Activated T-cell treated with anti-CD3 and anti-CD28 coated beads, Interleukin-2, amount 50 U/mL, for 4 hours (primary cell): ENCODE data around the gene S100B. TPM values are rescaled to one million over a fixed set of nuclear protein-coding genes. Genes with fewer than 3 reads are reported as not detected.

Experiments
- ATAC-seq, 2 donors: fragments of 200-7000 bp; cut with Tn5 transposase; one replicate each; pipeline ENCODE4 v1.10.0; 2021
- DNase-seq: peaks from one replicate; pipeline ENCODE4 v3.0.0-alpha.2; 2020
- H3K27me3 Mint-ChIP-seq: one replicate; pipeline ENCODE4 v1.8.0; 2021; ENCODE audit warnings: low read depth, mixed read lengths
- H3K36me3 Mint-ChIP-seq: one replicate; pipeline ENCODE4 v1.8.0; 2022; ENCODE audit warnings: mixed read lengths; ENCODE audit not compliant: insufficient read depth
- H3K4me1 Mint-ChIP-seq: one replicate; pipeline ENCODE4 v1.8.0; 2021; ENCODE audit warnings: low read depth, mixed read lengths
- H3K4me3 Mint-ChIP-seq: one replicate; pipeline ENCODE4 v1.8.0; 2021; ENCODE audit warnings: mild to moderate bottlenecking, moderate library complexity, mixed read lengths
- H3K9me3 Mint-ChIP-seq: one replicate; pipeline ENCODE4 v1.8.0; 2021; ENCODE audit warnings: mixed read lengths
- total RNA-seq, 3 donors: library from RNA; stranded (reverse); gene quantifications; one replicate each; pipeline ENCODE4 v1.2.1, GENCODE V29; 2021

S100B gene
- total RNA-seq, 3 donors from 2014 or later, result 0.53 to 0.55 TPM; not detected in 1

GRCh38 chr21:46619846-46620245, 15.0 kb upstream of the S100B start:
- no peak for DNase-seq
- ATAC-seq, result no peak

GRCh38 chr21:46618738-46619379, 14.0 kb upstream of the S100B start:
- DNase-seq (no peak), ATAC-seq (no peak)
- Mint-ChIP-seq H3K4me1 (peaks cover 33% of the 10 kb centered on the region), H3K36me3 (no peaks in the 10 kb centered on the region), H3K4me3 (no peak overlapping the region), H3K27me3 (peaks cover 3% of the 10 kb centered on the region), H3K9me3 (peaks cover 3% of the 10 kb centered on the region)

More at GRCh38 chr21:46619846-46620245, 15.0 kb upstream of the S100B start:
- H3K27me3 Mint-ChIP-seq, result peaks cover 3% of the 10 kb centered on the region
- peaks cover 3% of the 10 kb centered on the region for H3K9me3 Mint-ChIP-seq
- no peak overlapping the region for H3K4me3 Mint-ChIP-seq
- H3K4me1 Mint-ChIP-seq, result peaks cover 35% of the 10 kb centered on the region
- no peaks in the 10 kb centered on the region for H3K36me3 Mint-ChIP-seq

- H3K27me3 Mint-ChIP-seq, result peaks cover 3% of the 10 kb centered on the region
- peaks cover 3% of the 10 kb centered on the region for H3K9me3 Mint-ChIP-seq
- no peaks in the 10 kb centered on the region for H3K36me3 Mint-ChIP-seq
- ATAC-seq, result peak in 1 of 2 donors; percentile 22
- DNase-seq, result no peak
- peaks cover 26% of the 10 kb centered on the region for H3K4me1 Mint-ChIP-seq
- H3K4me3 Mint-ChIP-seq, result no peak overlapping the region
Measured at GRCh38 chr21:46617267-46618051, 12.6 kb upstream of the S100B start.

DNA sequence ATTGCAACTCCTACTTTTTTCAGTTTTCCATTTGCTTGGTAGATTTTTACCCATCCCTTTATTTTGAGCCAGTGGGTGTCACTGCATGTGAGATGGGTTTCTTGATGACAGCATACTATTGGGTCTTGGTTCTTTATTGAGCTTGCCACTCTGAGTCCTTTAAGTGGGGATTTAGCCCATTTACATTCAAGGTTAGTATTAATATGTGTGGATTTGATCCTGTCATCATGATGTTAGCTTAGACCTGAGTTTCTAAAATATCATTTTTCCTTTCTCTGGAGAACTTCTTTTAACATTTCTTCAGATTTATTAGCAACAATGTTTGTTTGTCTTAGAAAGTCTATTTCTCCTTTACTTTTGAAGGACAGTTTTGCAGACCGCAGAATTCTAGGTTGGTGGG, 11.8 kb upstream of the S100B start:
- no peak overlapping the region for H3K4me3 Mint-ChIP-seq
- ATAC-seq (no peak), DNase-seq (no peak)
- H3K4me1 Mint-ChIP-seq, result peaks cover 18% of the 10 kb centered on the region
- peaks cover 3% of the 10 kb centered on the region for H3K9me3 Mint-ChIP-seq
- H3K27me3 Mint-ChIP-seq, result peaks cover 3% of the 10 kb centered on the region
- no peaks in the 10 kb centered on the region for H3K36me3 Mint-ChIP-seq

DNA sequence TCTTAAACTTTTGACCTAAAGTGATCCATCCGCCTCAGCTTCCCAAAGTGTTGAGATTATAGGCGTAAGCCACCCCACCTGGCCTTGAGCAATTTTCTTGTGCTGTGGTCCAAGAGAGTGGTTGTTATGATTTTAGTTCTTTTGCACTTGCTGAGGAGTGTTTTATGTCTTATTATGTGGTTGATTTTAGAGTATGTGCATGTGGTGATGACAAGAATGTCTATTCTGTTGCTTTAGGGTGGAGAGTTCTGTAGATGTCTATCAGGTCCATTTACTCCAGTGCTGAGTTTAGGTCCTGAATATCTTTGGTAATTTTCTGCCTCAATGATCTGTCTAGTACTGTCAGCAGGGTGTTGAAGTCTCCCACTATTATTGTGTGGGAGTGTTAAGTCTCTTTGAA, 11.2 kb upstream of the S100B start:
- peaks cover 3% of the 10 kb centered on the region for H3K9me3 Mint-ChIP-seq
- no peaks in the 10 kb centered on the region for H3K36me3 Mint-ChIP-seq
- H3K4me3 Mint-ChIP-seq, result no peak overlapping the region
- H3K27me3 Mint-ChIP-seq, result peaks cover 3% of the 10 kb centered on the region
- H3K4me1 Mint-ChIP-seq, result peaks cover 12% of the 10 kb centered on the region
- no peak for ATAC-seq
- no peak for DNase-seq

DNA sequence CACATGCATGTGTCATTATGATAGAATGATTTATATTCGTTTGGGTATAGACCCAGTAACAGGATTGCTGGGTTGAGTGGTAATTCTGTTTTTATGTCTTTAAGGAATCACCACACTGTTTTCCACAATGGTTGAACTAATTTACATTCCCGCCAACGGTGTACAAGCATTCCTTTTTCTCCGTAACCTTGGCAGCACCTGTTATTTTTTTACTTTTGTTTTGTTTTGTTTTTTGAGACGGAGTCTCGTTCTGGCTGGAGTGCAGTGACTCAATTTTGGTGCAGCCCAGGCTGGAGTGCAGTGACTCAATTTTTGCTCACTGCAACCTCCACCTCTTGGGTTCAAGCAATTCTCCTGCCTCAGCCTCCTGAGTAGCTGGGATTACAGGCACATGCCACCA, 8.5 kb upstream of the S100B start:
- H3K4me1 Mint-ChIP-seq, result no peaks in the 10 kb centered on the region
- DNase-seq (no peak), ATAC-seq (no peak)

GRCh38 chr21:46610018-46610701, 5.3 kb upstream of the S100B start:
- Mint-ChIP-seq H3K27me3 (no peaks in the 10 kb centered on the region), H3K9me3 (no peaks in the 10 kb centered on the region), H3K4me3 (no peak overlapping the region), H3K36me3 (no peaks in the 10 kb centered on the region), H3K4me1 (peaks cover 25% of the 10 kb centered on the region)
- ATAC-seq, result no peak
- no peak for DNase-seq

More for the DNA sequence above, 8.5 kb upstream of the S100B start:
- H3K4me3 Mint-ChIP-seq, result no peak overlapping the region
- no peaks in the 10 kb centered on the region for H3K36me3 Mint-ChIP-seq
- H3K27me3 Mint-ChIP-seq, result peaks cover 3% of the 10 kb centered on the region
- H3K9me3 Mint-ChIP-seq, result peaks cover 3% of the 10 kb centered on the region

GRCh38 chr21:46608672-46609111, 3.8 kb upstream of the S100B start:
- Mint-ChIP-seq H3K4me1 (peaks cover 31% of the 10 kb centered on the region), H3K36me3 (no peaks in the 10 kb centered on the region), H3K4me3 (no peak overlapping the region), H3K9me3 (no peaks in the 10 kb centered on the region), H3K27me3 (no peaks in the 10 kb centered on the region)
- no peak for DNase-seq
- ATAC-seq, result no peak

GRCh38 chr21:46607636-46608035, 2.8 kb upstream of the S100B start:
- no peaks in the 10 kb centered on the region for H3K27me3 Mint-ChIP-seq
- ATAC-seq, result no peak
- H3K9me3 Mint-ChIP-seq, result no peaks in the 10 kb centered on the region
- peaks cover 31% of the 10 kb centered on the region for H3K4me1 Mint-ChIP-seq
- H3K4me3 Mint-ChIP-seq, result no peak overlapping the region
- DNase-seq, result no peak
- H3K36me3 Mint-ChIP-seq, result no peaks in the 10 kb centered on the region

GRCh38 chr21:46606427-46606813, 1.5 kb upstream of the S100B start:
- no peaks in the 10 kb centered on the region for H3K9me3 Mint-ChIP-seq
- ATAC-seq, result peak in 1 of 2 donors; percentile 30
- peaks cover 31% of the 10 kb centered on the region for H3K4me1 Mint-ChIP-seq
- H3K36me3 Mint-ChIP-seq, result no peaks in the 10 kb centered on the region
- DNase-seq, result no peak
- no peaks in the 10 kb centered on the region for H3K27me3 Mint-ChIP-seq
- no peak overlapping the region for H3K4me3 Mint-ChIP-seq

GRCh38 chr21:46605767-46606426, 1.0 kb upstream of the S100B start:
- H3K4me1 Mint-ChIP-seq, result peaks cover 31% of the 10 kb centered on the region
- DNase-seq, result peak; percentile 35
- peak; percentile 86 to 87 for ATAC-seq
- H3K36me3 Mint-ChIP-seq, result no peaks in the 10 kb centered on the region
- no peaks in the 10 kb centered on the region for H3K9me3 Mint-ChIP-seq
- H3K27me3 Mint-ChIP-seq, result no peaks in the 10 kb centered on the region
- H3K4me3 Mint-ChIP-seq, result no peak overlapping the region

GRCh38 chr21:46604329-46604974, 430 bp downstream of the S100B start:
- H3K36me3 Mint-ChIP-seq, result no peaks in the 10 kb centered on the region
- peaks cover 32% of the 10 kb centered on the region for H3K4me1 Mint-ChIP-seq
- DNase-seq (no peak), ATAC-seq (no peak)
- no peaks in the 10 kb centered on the region for H3K27me3 Mint-ChIP-seq
- no peaks in the 10 kb centered on the region for H3K9me3 Mint-ChIP-seq
- H3K4me3 Mint-ChIP-seq, result no peak overlapping the region

DNA sequence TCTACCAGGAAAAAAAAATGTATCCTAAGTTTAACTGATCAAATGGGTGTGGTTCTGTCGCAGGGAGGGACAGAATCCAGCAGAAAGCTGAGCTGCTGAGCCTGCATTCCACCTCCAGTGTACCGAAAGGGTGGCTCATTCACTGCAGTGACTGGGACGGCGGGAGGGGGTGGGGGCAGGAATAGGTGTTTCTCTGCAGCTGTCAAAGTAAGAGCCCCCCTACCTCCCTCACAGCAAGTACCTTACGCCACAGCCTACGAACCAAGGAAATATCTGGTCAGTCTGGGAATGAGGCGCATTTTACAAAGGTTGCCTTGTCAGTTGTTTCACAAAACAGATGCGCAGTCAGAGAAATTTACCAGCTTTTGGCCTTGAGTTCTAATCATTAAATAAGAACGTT, 1.7 kb downstream of the S100B start:
- DNase-seq (no peak), ATAC-seq (no peak)
- Mint-ChIP-seq H3K27me3 (no peaks in the 10 kb centered on the region), H3K4me3 (no peak overlapping the region), H3K9me3 (no peaks in the 10 kb centered on the region), H3K4me1 (peaks cover 36% of the 10 kb centered on the region), H3K36me3 (no peaks in the 10 kb centered on the region)

- Mint-ChIP-seq H3K27me3 (no peaks in the 10 kb centered on the region), H3K36me3 (no peaks in the 10 kb centered on the region), H3K4me3 (no peak overlapping the region), H3K9me3 (no peaks in the 10 kb centered on the region), H3K4me1 (peaks cover 19% of the 10 kb centered on the region)
- no peak for DNase-seq
- no peak for ATAC-seq
Measured at GRCh38 chr21:46600978-46601377, 3.9 kb downstream of the S100B start.
